Stimulated activated CD8-positive, alpha-beta memory T cell treated with anti-CD3 and anti-CD28 coated beads, Interleukin-2, amount 100 ng/mL, for 48 hours (primary cell): ENCODE results near the gene AURKB.
"Not testable (repeated sequence)": the region's sequence is repeated elsewhere in the genome, so short reads cannot be mapped to it uniquely, and the experiment has no call there.

Source experiments
- DNase-seq, 2 donors: peaks; one replicate each; pipeline ENCODE4 v3.0.0-alpha.2; 2020; ENCODE audit warnings: low read depth in 2 of 2

Gene AURKB

DNA sequence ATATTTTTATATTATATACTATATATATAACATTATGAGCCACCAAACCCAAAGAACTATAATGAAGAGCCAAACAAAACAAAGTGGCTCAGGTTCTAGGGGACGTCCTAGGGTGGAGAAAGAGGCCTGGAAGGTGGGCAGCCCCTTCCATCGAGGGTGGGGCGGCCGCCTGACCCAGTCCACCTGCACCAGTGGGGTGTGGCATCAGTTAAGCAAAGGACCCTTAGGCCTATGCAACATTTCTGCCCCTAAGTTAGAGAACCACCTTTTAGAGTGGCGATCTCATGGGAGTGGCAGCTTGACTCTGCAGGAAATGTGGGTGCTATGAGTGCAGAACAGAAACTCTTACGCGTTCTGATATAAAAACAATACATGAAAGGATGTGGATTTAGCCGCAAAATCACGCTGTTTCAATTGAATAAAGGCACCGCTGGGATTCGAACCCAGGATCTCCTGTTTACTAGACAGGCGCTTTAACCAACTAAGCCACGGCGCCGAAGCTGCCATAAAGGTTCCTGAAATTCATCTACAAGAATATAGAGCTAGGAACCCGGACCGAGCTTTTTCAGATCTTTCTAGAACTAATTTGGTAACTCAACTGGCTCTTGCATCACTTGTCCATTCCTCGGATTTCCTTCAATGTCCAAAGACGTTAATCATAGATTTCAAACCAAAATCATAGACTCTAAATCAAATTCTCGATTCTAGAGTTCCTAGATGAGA is 15.6 kb upstream of the AURKB start:
- DNase-seq, result peak; percentile 55 to 68

DNA sequence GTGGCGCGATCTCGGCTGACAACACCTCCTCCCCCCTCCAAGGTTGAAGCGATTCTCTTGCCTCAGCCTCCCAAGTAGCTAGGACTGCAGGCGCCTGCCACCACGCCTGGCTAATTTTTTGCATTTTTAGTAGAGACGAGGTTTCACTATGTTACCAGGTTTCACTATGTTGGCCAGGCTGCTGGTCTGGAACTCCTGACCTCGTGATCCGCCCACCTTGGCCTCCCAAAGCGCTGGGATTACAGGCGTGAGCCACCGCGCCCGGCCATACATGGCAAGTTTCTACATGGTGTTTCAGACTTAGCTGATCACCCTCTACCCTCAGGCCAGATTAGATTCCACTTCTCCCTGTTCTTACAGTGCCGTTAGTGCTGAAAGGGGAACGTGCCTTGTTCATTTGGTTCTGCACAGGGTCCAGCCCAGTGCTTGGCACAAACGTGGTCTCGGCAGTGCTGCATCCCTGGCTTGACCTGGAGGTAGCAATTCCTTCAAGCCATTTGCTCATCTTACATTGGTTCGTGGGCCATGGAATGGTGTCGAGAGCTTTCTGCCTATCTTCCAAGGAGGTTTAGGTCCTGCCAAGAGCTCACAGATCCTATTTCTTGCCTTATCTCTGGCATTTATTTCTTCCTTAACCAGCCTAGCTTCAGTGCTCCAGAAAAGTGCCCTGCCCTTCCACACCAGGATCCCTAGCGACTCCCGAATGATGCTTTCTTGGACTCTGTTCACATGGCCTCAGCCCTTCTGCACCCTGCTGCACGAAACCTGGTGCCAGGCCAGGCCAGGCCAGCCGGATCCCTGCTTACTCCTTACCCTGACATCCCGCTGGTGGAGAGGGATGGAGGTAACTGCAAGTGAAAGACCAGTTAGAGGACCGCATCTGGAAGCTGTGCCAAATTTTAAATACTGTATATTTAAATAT is 14.8 kb upstream of the AURKB start:
- no peak for DNase-seq

DNA sequence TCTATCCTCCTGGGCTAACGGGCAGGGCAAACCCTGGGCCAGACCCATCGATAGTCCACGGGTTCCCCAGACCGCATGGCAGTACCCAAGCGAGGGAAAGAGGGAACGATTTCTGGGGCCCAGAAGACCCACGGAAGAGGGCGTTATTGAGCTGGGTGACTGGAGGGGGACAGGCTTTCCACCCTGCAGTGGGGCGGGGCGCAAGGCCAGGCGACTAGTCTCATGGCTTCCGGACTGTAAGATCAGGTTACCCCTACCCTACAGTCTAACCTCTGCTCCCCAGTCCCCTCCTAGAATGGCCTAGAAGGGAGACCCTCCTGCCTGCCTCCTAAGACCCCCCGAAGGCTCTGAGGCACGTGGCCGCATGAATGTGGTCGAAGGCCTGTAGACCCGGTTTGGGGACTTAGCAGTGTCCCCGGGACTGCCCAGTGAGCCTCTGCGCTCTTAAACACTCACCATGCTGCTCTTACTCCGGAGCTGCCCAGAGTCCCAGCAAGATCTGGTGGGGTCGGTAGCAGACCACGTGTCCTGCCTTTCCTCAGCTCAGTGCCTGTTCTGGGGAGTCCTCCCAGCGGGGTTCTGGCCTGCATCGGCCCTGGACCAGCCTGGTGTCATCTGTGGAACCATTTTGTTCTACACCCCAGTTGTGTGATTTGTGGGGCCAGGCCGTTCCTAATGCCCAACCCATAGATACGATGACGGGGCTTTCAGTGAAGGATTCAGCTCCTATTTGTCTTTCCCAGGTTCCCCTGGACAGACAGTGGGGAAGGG is 13.2 kb upstream of the AURKB start:
- peak in 1 of 2 donors; percentile 50 for DNase-seq

DNA sequence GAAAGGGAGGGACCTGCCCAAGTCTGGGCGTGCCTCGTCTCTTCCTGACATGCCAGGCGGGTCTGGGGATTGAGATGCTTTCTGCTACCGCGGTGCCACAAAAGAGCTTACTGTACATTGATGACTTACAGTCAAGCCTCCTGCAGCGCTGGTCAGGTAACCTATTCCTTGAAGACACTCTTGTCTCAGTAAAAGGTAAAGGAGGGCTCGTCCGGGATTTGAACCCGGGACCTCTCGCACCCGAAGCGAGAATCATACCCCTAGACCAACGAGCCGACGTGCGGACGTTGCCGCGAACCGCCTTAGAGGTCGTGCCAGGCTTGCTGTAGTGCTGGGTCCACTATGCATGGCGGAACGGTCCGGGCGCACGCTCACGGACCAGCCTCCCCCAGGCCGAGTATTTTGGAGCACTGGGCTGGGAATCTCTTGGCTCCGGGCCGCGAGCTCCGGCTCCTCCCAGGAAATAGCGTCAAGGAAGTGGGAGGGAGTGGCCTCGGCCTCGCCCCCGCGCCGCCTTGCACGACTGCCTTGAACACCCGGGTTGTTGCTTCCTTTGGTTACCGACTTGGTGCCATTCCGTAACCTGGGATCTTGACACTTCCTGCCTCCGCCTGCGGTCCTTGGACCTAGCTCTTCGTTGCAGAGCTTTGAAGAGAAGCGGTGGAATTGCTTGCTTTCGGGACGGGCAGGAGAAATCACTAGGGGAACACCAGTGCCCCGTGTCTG is 12.4 kb upstream of the AURKB start:
- DNase-seq, result peak; percentile 84 to 87

- no peak for DNase-seq
Observed at GRCh38 chr17:8222380-8222629, 11.9 kb upstream of the AURKB start.

- DNase-seq, result peak; percentile 67 to 80
Observed at GRCh38 chr17:8221663-8222379, 11.4 kb upstream of the AURKB start.

GRCh38 chr17:8220783-8221662 is 10.6 kb upstream of the AURKB start:
- DNase-seq, result peak; percentile 75 to 90

DNA sequence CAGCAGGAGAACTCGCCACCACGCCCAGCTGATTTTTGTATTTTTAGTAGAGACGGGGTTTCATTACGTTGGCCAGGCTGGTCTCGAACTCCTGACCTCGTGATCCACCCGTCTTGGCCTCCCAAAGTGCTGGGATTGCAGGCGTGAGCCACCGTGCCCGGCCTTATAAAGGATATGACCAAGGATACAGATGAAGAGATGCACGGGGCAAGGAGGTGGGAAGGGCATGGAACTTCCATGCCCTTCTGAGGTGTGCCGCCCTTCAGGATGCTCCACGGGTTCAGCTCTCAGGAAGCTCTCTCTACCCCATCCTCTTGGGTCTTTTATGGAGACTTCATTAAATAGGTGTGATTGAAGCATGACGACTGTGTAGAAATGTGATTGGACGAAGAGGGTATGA is 3.6 kb upstream of the AURKB start:
- DNase-seq, result not testable (repeated sequence)

GRCh38 chr17:8212312-8213180 is 2.2 kb upstream of the AURKB start:
- no peak for DNase-seq

- no peak for DNase-seq
Observed at GRCh38 chr17:8210761-8211458, 535 bp upstream of the AURKB start.

DNA sequence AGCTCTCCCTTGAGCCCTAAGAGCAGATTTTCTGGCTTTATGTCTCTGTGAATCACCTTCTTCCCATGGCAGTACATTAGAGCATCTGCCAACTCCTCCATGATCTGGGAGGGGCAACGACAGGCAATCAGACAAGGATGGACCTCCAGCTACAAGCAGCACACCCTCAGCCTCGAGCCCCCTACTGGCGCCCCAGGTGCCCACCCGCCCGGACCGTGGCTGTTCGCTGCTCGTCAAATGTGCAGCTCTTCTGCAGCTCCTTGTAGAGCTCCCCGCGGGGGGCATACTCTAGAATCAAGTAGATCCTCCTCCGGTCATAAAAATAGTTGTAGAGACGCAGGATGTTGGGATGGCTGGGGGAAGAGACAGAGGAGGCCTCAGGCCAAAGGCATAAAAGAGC is 3.8 kb downstream of the AURKB start:
- no peak for DNase-seq

GRCh38 chr17:8204761-8205555 is 5.4 kb downstream of the AURKB start:
- DNase-seq, result no peak

GRCh38 chr17:8192070-8192815 is 18.1 kb downstream of the AURKB start:
- no peak for DNase-seq

DNA sequence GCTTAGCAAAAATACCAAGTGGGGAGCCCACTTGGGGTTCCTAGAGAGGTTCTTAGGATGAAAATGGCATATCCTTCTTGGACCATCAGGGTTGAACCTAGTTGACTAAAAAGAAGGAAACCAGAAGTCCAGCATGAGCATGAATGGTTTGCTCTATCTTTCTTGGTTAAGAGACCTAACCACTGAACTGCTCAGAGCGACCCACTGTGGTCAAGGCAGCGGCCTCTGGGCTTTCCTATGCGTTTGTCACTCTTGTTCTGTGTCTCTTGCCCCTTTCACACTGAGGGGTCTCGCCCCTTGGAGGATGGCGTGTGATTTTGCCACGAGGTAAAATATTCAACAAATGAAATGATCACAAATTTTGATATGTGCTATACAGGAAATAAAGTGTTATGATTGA is 19.9 kb downstream of the AURKB start:
- DNase-seq, result no peak

GRCh38 chr17:8189711-8190477 is 20.5 kb downstream of the AURKB start, which contains the start of gene BORCS6:
TSS of gene BORCS6 (minus strand) at chr17:8190180. CDS start at chr17:8190140, 40 bp downstream.
- DNase-seq, result peak; percentile 87 to 90
